Measurements from ENCODE around the gene CNTNAP5. TPM values are rescaled to one million over a fixed set of nuclear protein-coding genes. Genes with fewer than 3 reads are reported as not detected.

CNTNAP5 gene
- total RNA-seq = not detected
- not detected for polyA plus RNA-seq
- 0 to 0.17 (median 0) reads per million in 6 experiments for total RNA-seq

- Mint-ChIP-seq H3K27ac (peak within 1 kb of the TSS in 2 of 10 donors; percentile 34 to 43), H3K36me3 (peaks cover 0 to 4% (median 0%) of the 10 kb centered on the region in 3 donors), H3K4me3 (peak within 1 kb of the TSS in 1 of 10 donors; percentile 38), H3K9me3 (peaks cover 0 to 18% (median 8%) of the 10 kb centered on the region in 9 donors), H3K27me3 (peaks cover 12 to 39% (median 32%) of the 10 kb centered on the region in 5 donors), H3K4me1 (peaks cover 0 to 5% (median 0%) of the 10 kb centered on the region in 4 donors)
- no peak for ATAC-seq
- DNase-seq = no peak
- POLR2A ChIA-PET = no interaction called here
Observed at GRCh38 chr2:124025171-124025580, at the start of gene CNTNAP5. Gene CNTNAP5, plus strand, starts transcription at chr2:124025287. Its CDS starts 364 bp downstream, at chr2:124025651.

GRCh38 chr2:123976054-123976648 is 48.9 kb upstream of the CNTNAP5 start:
- DNase-seq (no peak), ATAC-seq (no peak)
- POLR2A ChIA-PET = no interaction called here
- Mint-ChIP-seq H3K36me3 (no peaks in the 10 kb centered on the region), H3K9me3 (peaks cover 0 to 30% (median 7%) of the 10 kb centered on the region in 9 donors), H3K27me3 (peaks cover 0 to 1% (median 0%) of the 10 kb centered on the region in 5 donors), H3K4me3 (no peak overlapping the region), H3K27ac (no peak overlapping the region), H3K4me1 (no peaks in the 10 kb centered on the region)

- H3K9me3 Mint-ChIP-seq = peaks cover 0 to 11% (median 0%) of the 10 kb centered on the region in 9 donors
Observed at GRCh38 chr2:123993728-123994323, 31.3 kb upstream of the CNTNAP5 start.

GRCh38 chr2:123999681-124000080 is 25.4 kb upstream of the CNTNAP5 start:
- ATAC-seq (no peak), DNase-seq (no peak)
- Mint-ChIP-seq H3K4me1 (no peaks in the 10 kb centered on the region), H3K4me3 (no peak overlapping the region), H3K9me3 (peaks cover 0 to 8% (median 0%) of the 10 kb centered on the region in 9 donors), H3K36me3 (no peaks in the 10 kb centered on the region), H3K27ac (no peak overlapping the region), H3K27me3 (peaks cover 0 to 3% (median 0%) of the 10 kb centered on the region in 5 donors)
- POLR2A ChIA-PET = no interaction called here

More at GRCh38 chr2:123993728-123994323, 31.3 kb upstream of the CNTNAP5 start:
- ATAC-seq (no peak), DNase-seq (peak in 5 of 10 donors; percentile 3 to 58 (median 4))
- POLR2A ChIA-PET = no interaction called here
- Mint-ChIP-seq H3K27me3 (peaks cover 0 to 3% (median 0%) of the 10 kb centered on the region in 5 donors), H3K36me3 (no peaks in the 10 kb centered on the region), H3K4me3 (no peak overlapping the region), H3K27ac (peak overlapping the region in 1 of 10 donors; percentile 61), H3K4me1 (peaks cover 1 to 6% (median 5%) of the 10 kb centered on the region in 4 donors)

GRCh38 chr2:124001696-124002430 is 23.2 kb upstream of the CNTNAP5 start:
- ATAC-seq (no peak), DNase-seq (no peak)
- no peaks in the 10 kb centered on the region for H3K36me3 Mint-ChIP-seq
- no peak overlapping the region for H3K4me3 Mint-ChIP-seq
- H3K27ac Mint-ChIP-seq = no peak overlapping the region
- H3K27me3 Mint-ChIP-seq = peaks cover 0 to 3% (median 0%) of the 10 kb centered on the region in 5 donors
- peaks cover 0 to 7% (median 2%) of the 10 kb centered on the region in 9 donors for H3K9me3 Mint-ChIP-seq
- POLR2A ChIA-PET = no interaction called here
- H3K4me1 Mint-ChIP-seq = no peaks in the 10 kb centered on the region

- POLR2A ChIA-PET = no interaction called here
- Mint-ChIP-seq H3K4me3 (no peak overlapping the region), H3K27me3 (peaks cover 3 to 9% (median 7%) of the 10 kb centered on the region in 5 donors), H3K9me3 (peaks cover 0 to 9% (median 3%) of the 10 kb centered on the region in 9 donors), H3K4me1 (no peaks in the 10 kb centered on the region), H3K27ac (no peak overlapping the region), H3K36me3 (no peaks in the 10 kb centered on the region)
- no peak for DNase-seq
- ATAC-seq = no peak
Observed at GRCh38 chr2:124018890-124019289, 6.2 kb upstream of the CNTNAP5 start.

- ATAC-seq (no peak), DNase-seq (no peak)
- H3K36me3 Mint-ChIP-seq = peaks cover 0 to 4% (median 0%) of the 10 kb centered on the region in 3 donors
- H3K27me3 Mint-ChIP-seq = peaks cover 12 to 39% (median 32%) of the 10 kb centered on the region in 5 donors
- H3K4me1 Mint-ChIP-seq = peaks cover 0 to 5% (median 0%) of the 10 kb centered on the region in 4 donors
- H3K27ac Mint-ChIP-seq = peak overlapping the region in 2 of 10 donors; percentile 34 to 43
- H3K4me3 Mint-ChIP-seq = peak overlapping the region in 1 of 10 donors; percentile 38
- peaks cover 0 to 18% (median 8%) of the 10 kb centered on the region in 9 donors for H3K9me3 Mint-ChIP-seq
- POLR2A ChIA-PET = no interaction called here
Observed at GRCh38 chr2:124024561-124025170, 421 bp upstream of the CNTNAP5 start.

GRCh38 chr2:124025891-124026434 is 876 bp downstream of the CNTNAP5 start:
- peaks cover 0 to 4% (median 0%) of the 10 kb centered on the region in 3 donors for H3K36me3 Mint-ChIP-seq
- peaks cover 0 to 18% (median 8%) of the 10 kb centered on the region in 9 donors for H3K9me3 Mint-ChIP-seq
- H3K27me3 Mint-ChIP-seq = peaks cover 12 to 39% (median 32%) of the 10 kb centered on the region in 5 donors
- DNase-seq (no peak), ATAC-seq (no peak)
- H3K4me3 Mint-ChIP-seq = no peak overlapping the region
- POLR2A ChIA-PET = no interaction called here
- peaks cover 0 to 5% (median 0%) of the 10 kb centered on the region in 4 donors for H3K4me1 Mint-ChIP-seq
- no peak overlapping the region for H3K27ac Mint-ChIP-seq

- peaks cover 12 to 39% (median 32%) of the 10 kb centered on the region in 5 donors for H3K27me3 Mint-ChIP-seq
- no peak for ATAC-seq
- POLR2A ChIA-PET = no interaction called here
- peaks cover 0 to 5% (median 0%) of the 10 kb centered on the region in 4 donors for H3K4me1 Mint-ChIP-seq
- no peak for DNase-seq
- H3K4me3 Mint-ChIP-seq = no peak overlapping the region
- no peak overlapping the region for H3K27ac Mint-ChIP-seq
- H3K36me3 Mint-ChIP-seq = peaks cover 0 to 4% (median 0%) of the 10 kb centered on the region in 3 donors
- H3K9me3 Mint-ChIP-seq = peaks cover 0 to 18% (median 8%) of the 10 kb centered on the region in 9 donors
Observed at GRCh38 chr2:124026503-124026902, 1.4 kb downstream of the CNTNAP5 start.

- no peak for ATAC-seq
- DNase-seq = no peak
- H3K9me3 Mint-ChIP-seq = peaks cover 0 to 18% (median 8%) of the 10 kb centered on the region in 9 donors
- no peak overlapping the region for H3K4me3 Mint-ChIP-seq
- POLR2A ChIA-PET = no interaction called here
- H3K4me1 Mint-ChIP-seq = peaks cover 0 to 5% (median 0%) of the 10 kb centered on the region in 4 donors
- H3K27me3 Mint-ChIP-seq = peaks cover 12 to 39% (median 32%) of the 10 kb centered on the region in 5 donors
- H3K36me3 Mint-ChIP-seq = peaks cover 0 to 4% (median 0%) of the 10 kb centered on the region in 3 donors
- H3K27ac Mint-ChIP-seq = no peak overlapping the region
Observed at GRCh38 chr2:124027182-124027581, 2.1 kb downstream of the CNTNAP5 start.

GRCh38 chr2:124032799-124033198 is 7.7 kb downstream of the CNTNAP5 start:
- DNase-seq (no peak), ATAC-seq (no peak)
- H3K27me3 Mint-ChIP-seq = peaks cover 0 to 1% (median 0%) of the 10 kb centered on the region in 5 donors
- peaks cover 0 to 8% (median 0%) of the 10 kb centered on the region in 9 donors for H3K9me3 Mint-ChIP-seq
- H3K4me1 Mint-ChIP-seq = no peaks in the 10 kb centered on the region
- POLR2A ChIA-PET = no interaction called here
- H3K36me3 Mint-ChIP-seq = no peaks in the 10 kb centered on the region
- H3K4me3 Mint-ChIP-seq = no peak overlapping the region
- no peak overlapping the region for H3K27ac Mint-ChIP-seq

- Mint-ChIP-seq H3K4me3 (no peak overlapping the region), H3K27ac (no peak overlapping the region), H3K36me3 (no peaks in the 10 kb centered on the region), H3K4me1 (no peaks in the 10 kb centered on the region), H3K9me3 (peaks cover 0 to 8% (median 0%) of the 10 kb centered on the region in 9 donors), H3K27me3 (no peaks in the 10 kb centered on the region)
- ATAC-seq (no peak), DNase-seq (no peak)
- POLR2A ChIA-PET = no interaction called here
Observed at GRCh38 chr2:124034265-124034664, 9.2 kb downstream of the CNTNAP5 start.
